MM.1S (cell line): ENCODE results near the gene TLDC2.

Experiments
- EZH2 ChIP-seq: fragments of 300-600 bp; sonication (generic); optimal IDR thresholded peaks from 2 replicates; pipeline ENCODE3; 2017; ENCODE audit warnings: low read depth, mild to moderate bottlenecking, antibody characterized with exemption, low read length, mixed read lengths
- TF ChIP-seq, protein P1 (sequence below): fragments of 300-600 bp; sonication (generic); IDR thresholded peaks from 2 replicates; pipeline ENCODE4 v1.5.1; 2016; ENCODE audit warnings: antibody characterized with exemption, low read length, mixed read lengths

DNA sequence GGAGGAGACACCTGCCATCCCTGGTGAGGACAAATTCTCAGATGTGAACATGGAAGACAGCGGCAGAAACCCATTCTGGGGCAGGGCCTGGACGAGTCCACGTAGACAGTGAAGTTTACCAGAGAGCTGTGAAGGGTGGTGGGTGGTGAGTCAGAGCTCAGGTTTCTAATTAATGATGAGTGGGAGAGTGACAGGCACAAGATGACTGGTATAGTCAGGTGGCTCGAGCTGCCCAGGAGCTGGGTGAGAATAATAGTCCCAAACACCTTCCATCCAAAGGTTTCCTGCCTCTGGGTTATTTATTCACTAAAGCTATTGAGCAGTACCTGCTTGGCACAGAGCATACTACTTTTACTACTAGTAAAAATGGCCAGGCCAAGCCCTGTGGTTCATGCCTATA is 6.0 kb downstream of the TLDC2 start:
- TF ChIP-seq, protein P1, sequence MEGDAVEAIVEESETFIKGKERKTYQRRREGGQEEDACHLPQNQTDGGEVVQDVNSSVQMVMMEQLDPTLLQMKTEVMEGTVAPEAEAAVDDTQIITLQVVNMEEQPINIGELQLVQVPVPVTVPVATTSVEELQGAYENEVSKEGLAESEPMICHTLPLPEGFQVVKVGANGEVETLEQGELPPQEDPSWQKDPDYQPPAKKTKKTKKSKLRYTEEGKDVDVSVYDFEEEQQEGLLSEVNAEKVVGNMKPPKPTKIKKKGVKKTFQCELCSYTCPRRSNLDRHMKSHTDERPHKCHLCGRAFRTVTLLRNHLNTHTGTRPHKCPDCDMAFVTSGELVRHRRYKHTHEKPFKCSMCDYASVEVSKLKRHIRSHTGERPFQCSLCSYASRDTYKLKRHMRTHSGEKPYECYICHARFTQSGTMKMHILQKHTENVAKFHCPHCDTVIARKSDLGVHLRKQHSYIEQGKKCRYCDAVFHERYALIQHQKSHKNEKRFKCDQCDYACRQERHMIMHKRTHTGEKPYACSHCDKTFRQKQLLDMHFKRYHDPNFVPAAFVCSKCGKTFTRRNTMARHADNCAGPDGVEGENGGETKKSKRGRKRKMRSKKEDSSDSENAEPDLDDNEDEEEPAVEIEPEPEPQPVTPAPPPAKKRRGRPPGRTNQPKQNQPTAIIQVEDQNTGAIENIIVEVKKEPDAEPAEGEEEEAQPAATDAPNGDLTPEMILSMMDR = no peak
- no peak for TF ChIP-seq EZH2
